Common myeloid progenitor, CD34-positive (primary cell): Measurements from ENCODE around the gene TM4SF4.

Experiments
- CTCF ChIA-PET: fragments of 350-600 bp; sonication (Branson Sonifier 250); formaldehyde crosslinking; loops from one replicate; lab custom pipeline; 2021; ENCODE audit warnings: antibody characterized with exemption; lab: Charles Lee
- POLR2A ChIA-PET: fragments of 350-600 bp; sonication (Branson Sonifier 250); formaldehyde crosslinking; loops from one replicate; lab custom pipeline; 2021; ENCODE audit warnings: antibody characterized with exemption; lab: Charles Lee
- DNase-seq, 3 donors: peaks; one replicate each; pipeline versions ENCODE4 v3.0.0 to v3.0.0-alpha.2; 2013
- H3K27ac ChIP-seq, 2 experiments: 1 replicate in 1 of 2; 2 replicates in 1 of 2; pipeline ENCODE4 v1.7.0; 2013; ENCODE audit warnings: inconsistent platforms in 2 of 2, low read length in 2 of 2, mild to moderate bottlenecking in 2 of 2, low read depth in 1 of 2, moderate library complexity in 1 of 2; ENCODE audit not compliant: severe bottlenecking in 2 of 2, insufficient read depth in 1 of 2, poor library complexity in 1 of 2
- H3K27me3 ChIP-seq, 5 experiments: replicated peaks in 2 of 5; 1 replicate in 3 of 5; 2 replicates in 2 of 5; pipeline versions ENCODE4 v1.6.1 to v1.7.0; 2013; ENCODE audit warnings: low read length in 4 of 5, mild to moderate bottlenecking in 2 of 5, moderate library complexity in 2 of 5, inconsistent platforms in 1 of 5; ENCODE audit not compliant: insufficient read depth in 5 of 5, control insufficient read depth in 4 of 5
- H3K36me3 ChIP-seq, 4 experiments: 1 replicate in 2 of 4; 2 replicates in 2 of 4; pipeline versions ENCODE4 v1.6.1 to v1.7.0; 2013; ENCODE audit warnings: low read length in 3 of 4, control low read depth in 1 of 4, mild to moderate bottlenecking in 1 of 4; ENCODE audit not compliant: control insufficient read depth in 4 of 4, insufficient read depth in 4 of 4
- H3K4me1 ChIP-seq, 4 experiments: 1 replicate in 3 of 4; 2 replicates in 1 of 4; pipeline versions ENCODE4 v1.6.1 to v1.7.1; 2013; ENCODE audit warnings: low read length in 3 of 4, mild to moderate bottlenecking in 3 of 4, control low read depth in 1 of 4, inconsistent platforms in 1 of 4, moderate library complexity in 1 of 4; ENCODE audit not compliant: control insufficient read depth in 4 of 4, insufficient read depth in 4 of 4; ENCODE audit errors: control extremely low read depth in 1 of 4
- H3K4me3 ChIP-seq, 7 experiments: 1 replicate in 4 of 7; 2 replicates in 3 of 7; pipeline versions ENCODE4 v1.5.1 to v1.7.0; 2013; ENCODE audit warnings: mild to moderate bottlenecking in 7 of 7, low read length in 6 of 7, moderate library complexity in 6 of 7, inconsistent platforms in 2 of 7, low read depth in 2 of 7, control low read depth in 1 of 7; ENCODE audit not compliant: insufficient read depth in 4 of 7, control insufficient read depth in 1 of 7; ENCODE audit errors: extremely low read depth in 1 of 7
- H3K9me3 ChIP-seq, 5 experiments: 1 replicate in 4 of 5; 2 replicates in 1 of 5; pipeline versions ENCODE4 v1.6.1 to v1.7.1; 2013; ENCODE audit warnings: low read length in 4 of 5, mild to moderate bottlenecking in 2 of 5, inconsistent platforms in 1 of 5, low read depth in 1 of 5, moderate library complexity in 1 of 5; ENCODE audit not compliant: control insufficient read depth in 4 of 5, insufficient read depth in 2 of 5; ENCODE audit errors: control extremely low read depth in 1 of 5
- WGBS: methylation state at CpG from one replicate; pipeline ENCODE4 v1.1.5; 2013; ENCODE audit not compliant: insufficient coverage; 5-methylcytosine and 5-hydroxymethylcytosine counted together

Gene TM4SF4

GRCh38 chr3:149437286-149437685 lies 37.2 kb upstream of the TM4SF4 start:
- no peak for DNase-seq
- CTCF ChIA-PET, result no interaction called here
- no peaks in the 10 kb centered on the region for H3K9me3 ChIP-seq
- H3K4me3 ChIP-seq, result no peak overlapping the region
- WGBS, result no CpG with 5 or more reads among the region's 3 CpGs
- POLR2A ChIA-PET, result no interaction called here
- no peak overlapping the region for H3K27ac ChIP-seq
- H3K27me3 ChIP-seq, result no peaks in the 10 kb centered on the region
- H3K4me1 ChIP-seq, result no peaks in the 10 kb centered on the region
- H3K36me3 ChIP-seq, result no peaks in the 10 kb centered on the region

- Histone ChIP-seq H3K27me3 (no peaks in the 10 kb centered on the region), H3K4me3 (no peak overlapping the region), H3K9me3 (no peaks in the 10 kb centered on the region), H3K27ac (no peak overlapping the region), H3K36me3 (no peaks in the 10 kb centered on the region), H3K4me1 (peaks cover 0 to 4% (median 3%) of the 10 kb centered on the region in 4 experiments)
- CTCF ChIA-PET, result interaction anchor here (1.0 kb wide), 1 partner anchor 41 kb away, joined by 4 read pairs; no protein-coding TSS in a partner anchor
- POLR2A ChIA-PET, result no interaction called here
- DNase-seq, result no peak
These were observed 36.8 kb upstream of the TM4SF4 start for GRCh38 chr3:149437710-149438109.

DNA sequence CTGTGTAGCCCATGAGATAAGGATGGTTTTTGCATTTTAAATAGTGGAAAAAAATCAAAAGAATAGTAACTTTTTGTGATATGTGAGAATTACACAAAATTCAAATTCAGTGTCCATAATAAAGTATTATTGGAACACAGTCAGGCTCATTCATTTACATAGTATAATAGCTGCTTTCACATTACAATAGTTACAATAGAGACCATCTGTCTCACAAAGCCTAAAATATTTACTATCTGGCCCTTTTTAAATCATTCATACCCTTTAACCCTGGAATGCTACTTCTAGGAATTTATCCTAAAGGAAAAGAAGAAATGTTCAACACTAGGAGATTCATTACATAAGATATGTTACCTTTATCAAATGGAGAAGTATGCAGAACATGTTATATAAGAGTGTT lies 35.5 kb upstream of the TM4SF4 start:
- ChIA-PET POLR2A (no interaction called here), CTCF (no interaction called here)
- Histone ChIP-seq H3K27ac (no peak overlapping the region), H3K4me1 (peaks cover 5 to 12% (median 8%) of the 10 kb centered on the region in 4 experiments), H3K36me3 (no peaks in the 10 kb centered on the region), H3K27me3 (no peaks in the 10 kb centered on the region), H3K9me3 (no peaks in the 10 kb centered on the region), H3K4me3 (no peak overlapping the region)
- DNase-seq, result no peak

DNA sequence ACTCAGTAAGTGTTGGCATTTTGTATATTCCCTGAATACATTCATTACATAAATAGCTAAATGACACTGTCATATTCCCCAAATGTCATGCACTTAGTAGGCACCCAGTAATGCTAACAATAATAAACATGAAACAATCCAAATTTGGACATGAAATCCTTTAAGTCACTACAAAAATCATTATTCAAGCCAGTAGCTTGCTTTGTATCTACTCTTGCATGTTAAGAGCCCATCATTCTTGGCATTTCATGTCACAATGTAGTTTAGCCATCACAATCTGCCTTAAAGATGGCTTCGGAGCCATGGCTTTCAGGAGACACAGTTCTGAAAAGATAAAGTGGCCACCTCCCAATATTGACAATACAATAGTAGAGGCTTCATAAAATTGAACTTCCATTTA lies 32.9 kb upstream of the TM4SF4 start:
- CTCF ChIA-PET, result no interaction called here
- Histone ChIP-seq H3K4me1 (peaks cover 5 to 12% (median 8%) of the 10 kb centered on the region in 4 experiments), H3K9me3 (no peaks in the 10 kb centered on the region), H3K4me3 (no peak overlapping the region), H3K27me3 (no peaks in the 10 kb centered on the region), H3K27ac (no peak overlapping the region), H3K36me3 (no peaks in the 10 kb centered on the region)
- POLR2A ChIA-PET, result no interaction called here
- WGBS, result 100% methylated on average over 1 of the region's 1 CpG
- no peak for DNase-seq

DNA sequence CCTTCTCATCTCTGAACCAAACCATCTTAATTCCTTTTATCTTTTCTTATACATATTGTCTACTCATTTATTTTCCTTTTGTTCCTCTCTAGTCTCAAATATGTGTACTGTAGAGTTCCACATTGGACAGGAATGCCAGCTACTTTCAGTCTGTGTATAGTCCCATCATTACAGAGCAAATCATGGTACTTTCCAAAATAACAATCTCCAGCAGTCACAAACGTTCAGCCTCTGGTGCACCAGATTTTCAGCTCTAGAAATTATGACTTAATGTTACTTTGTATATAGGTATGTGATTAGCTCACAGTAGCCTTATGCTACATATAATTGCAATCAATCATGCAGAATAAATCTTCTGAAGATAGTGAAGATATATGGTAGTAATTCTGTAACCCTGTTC lies 32.5 kb upstream of the TM4SF4 start:
- DNase-seq, result no peak
- Histone ChIP-seq H3K4me1 (peaks cover 5 to 12% (median 8%) of the 10 kb centered on the region in 4 experiments), H3K4me3 (no peak overlapping the region), H3K9me3 (no peaks in the 10 kb centered on the region), H3K36me3 (no peaks in the 10 kb centered on the region), H3K27ac (no peak overlapping the region), H3K27me3 (no peaks in the 10 kb centered on the region)
- ChIA-PET POLR2A (no interaction called here), CTCF (no interaction called here)
- WGBS, result no CpG with 5 or more reads among the region's 1 CpG

DNA sequence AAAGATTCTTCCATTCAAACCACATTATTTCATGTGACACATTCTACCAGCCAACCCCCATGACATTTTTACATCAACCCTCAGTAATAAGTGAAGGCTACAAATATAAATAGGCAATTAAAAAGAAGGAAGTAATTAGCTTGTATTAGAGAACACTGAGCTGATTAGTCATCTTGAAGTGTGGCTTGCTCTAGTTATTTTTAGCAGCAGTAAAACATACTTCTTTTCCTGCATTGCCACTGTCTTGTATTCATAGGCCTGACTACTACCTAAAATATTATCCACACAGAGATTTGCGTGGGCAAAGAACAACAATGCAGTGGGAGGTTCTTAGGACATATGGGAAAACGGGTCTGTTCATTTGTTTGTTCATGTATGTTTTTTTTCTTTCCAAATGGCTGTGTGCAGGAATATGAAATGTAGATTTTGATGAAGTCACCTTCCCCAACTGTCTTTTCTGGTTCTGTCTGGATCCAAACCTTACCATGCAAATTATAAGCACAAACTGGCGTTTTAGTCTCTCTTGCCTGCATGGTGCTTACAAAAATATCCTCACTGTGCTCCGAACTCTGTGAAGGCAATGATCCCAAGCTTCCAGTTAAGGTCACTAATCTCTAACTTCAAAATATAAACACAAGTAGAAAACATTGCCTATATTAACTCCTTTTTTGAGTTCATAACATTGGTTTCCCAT lies 31.5 kb upstream of the TM4SF4 start:
- H3K4me3 ChIP-seq, result no peak overlapping the region
- H3K27ac ChIP-seq, result no peak overlapping the region
- ChIA-PET CTCF (no interaction called here), POLR2A (no interaction called here)
- H3K4me1 ChIP-seq, result peaks cover 6 to 17% (median 12%) of the 10 kb centered on the region in 4 experiments
- peak; percentile 16 to 79 (median 69) for DNase-seq
- no peaks in the 10 kb centered on the region for H3K36me3 ChIP-seq
- 67% methylated on average over 3 of the region's 4 CpGs for WGBS
- no peaks in the 10 kb centered on the region for H3K9me3 ChIP-seq
- no peaks in the 10 kb centered on the region for H3K27me3 ChIP-seq

DNA sequence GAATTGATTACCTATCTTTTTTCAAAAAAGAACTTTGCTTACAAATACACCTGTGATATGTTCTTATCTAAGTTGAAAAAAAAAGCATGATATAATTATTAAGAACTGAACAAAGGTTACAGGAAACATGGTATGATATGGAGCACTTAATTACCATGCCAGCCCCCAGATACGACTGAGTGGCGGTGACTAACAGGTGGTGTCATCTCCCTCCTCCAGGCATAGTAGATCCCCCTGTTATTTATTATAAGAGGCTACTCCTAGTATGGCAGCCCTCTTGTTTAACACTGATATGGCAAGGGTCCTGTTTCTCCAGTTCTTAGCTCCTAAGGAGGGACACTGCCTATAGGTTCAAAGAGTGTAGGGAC lies 31.0 kb upstream of the TM4SF4 start:
- H3K4me3 ChIP-seq, result no peak overlapping the region
- no peaks in the 10 kb centered on the region for H3K27me3 ChIP-seq
- H3K4me1 ChIP-seq, result peaks cover 6 to 23% (median 17%) of the 10 kb centered on the region in 4 experiments
- POLR2A ChIA-PET, result no interaction called here
- no CpG with 5 or more reads among the region's 2 CpGs for WGBS
- DNase-seq, result no peak
- no peak overlapping the region for H3K27ac ChIP-seq
- CTCF ChIA-PET, result no interaction called here
- no peaks in the 10 kb centered on the region for H3K36me3 ChIP-seq
- H3K9me3 ChIP-seq, result no peaks in the 10 kb centered on the region
